Endothelial cell of umbilical vein (primary cell): ENCODE data around the gene ZPLD1. TPM values are rescaled to one million over a fixed set of nuclear protein-coding genes. Genes with fewer than 3 reads are reported as not detected.

ENCODE experiments used
- BruUV-seq: library from RNA; stranded (reverse); fragments of 400-500 nt; replicated peaks from 2 replicates; lab custom pipeline; 2021; lab: Mats Ljungman, UMichigan
- CTCF ChIA-PET: fragments of 300-600, 350-600 bp; sonication (Branson Sonifier 250); formaldehyde crosslinking; loops from one replicate; lab custom pipeline; 2021; ENCODE audit warnings: antibody characterized with exemption, inconsistent platforms; lab: Charles Lee
- POLR2A ChIA-PET: fragments of 300-600, 350-600 bp; sonication (Branson Sonifier 250); formaldehyde crosslinking; loops from one replicate; lab custom pipeline; 2021; ENCODE audit warnings: antibody characterized with exemption, inconsistent platforms; lab: Charles Lee
- DNase-seq: peaks from one replicate; pipeline ENCODE4 v3.0.0-alpha.2; 2011; ENCODE audit warnings: low read depth, low spot score
- FAIRE-seq: peaks from 2 replicates; lab custom pipeline; 2011; peaks lifted over from hg19 to GRCh38; lab: Jason Lieb, UNC
- H2AFZ ChIP-seq: 2 replicates; pipeline ENCODE4 v1.6.0; 2012; ENCODE audit warnings: low read depth, low read length, control low read depth, inconsistent platforms
- H3K27ac ChIP-seq: 2 replicates; pipeline ENCODE4 v1.5.1; 2011; ENCODE audit warnings: low read depth, mild to moderate bottlenecking, control low read depth, low read length, moderate library complexity; ENCODE audit not compliant: insufficient read depth
- H3K27me3 ChIP-seq, 2 experiments: 2 replicates each; pipeline versions ENCODE4 v1.6.0 to v1.6.1; 2011; ENCODE audit warnings: low read length in 2 of 2, mixed read lengths in 1 of 2; ENCODE audit not compliant: control insufficient read depth in 2 of 2, insufficient read depth in 2 of 2
- H3K36me3 ChIP-seq, 2 experiments: 2 replicates in 1 of 2; 3 replicates in 1 of 2; pipeline ENCODE4 v1.5.1; 2011; ENCODE audit warnings: low read length in 2 of 2, mild to moderate bottlenecking in 1 of 2, moderate library complexity in 1 of 2; ENCODE audit not compliant: control insufficient read depth in 2 of 2, insufficient read depth in 2 of 2; ENCODE audit errors: extremely low read depth in 1 of 2
- H3K4me1 ChIP-seq: 3 replicates; pipeline ENCODE4 v1.5.1; 2011; ENCODE audit warnings: mild to moderate bottlenecking, low read length; ENCODE audit not compliant: control insufficient read depth, insufficient read depth; ENCODE audit errors: extremely low read depth
- H3K4me2 ChIP-seq: 2 replicates; pipeline ENCODE4 v1.6.1; 2011; ENCODE audit warnings: low read length, control low read depth, mixed read lengths; ENCODE audit not compliant: insufficient read depth
- H3K4me3 ChIP-seq, 3 experiments: fragments of 200-600 bp in 1 of 3; sonication (generic), shearing (Covaris generic) in 1 of 3; replicated peaks in 1 of 3; 2 replicates each; pipeline ENCODE4 v1.5.1; 2011 to 2016; ENCODE audit warnings: control low read depth in 3 of 3, low read length in 3 of 3, mild to moderate bottlenecking in 2 of 3, inconsistent platforms in 1 of 3, low read depth in 1 of 3, moderate library complexity in 1 of 3; ENCODE audit not compliant: insufficient read depth in 1 of 3
- H3K79me2 ChIP-seq: 2 replicates; pipeline ENCODE4 v1.6.0; 2012; ENCODE audit warnings: low read length, inconsistent platforms; ENCODE audit not compliant: control insufficient read depth, insufficient read depth
- H3K9ac ChIP-seq: replicated peaks from 2 replicates; pipeline ENCODE3; 2011; ENCODE audit warnings: low read length, control low read depth; ENCODE audit not compliant: insufficient read depth; ENCODE audit errors: extremely low read depth
- H3K9me1 ChIP-seq: replicated peaks from 3 replicates; pipeline ENCODE4 v1.6.0; 2011; ENCODE audit warnings: mild to moderate bottlenecking, low read length; ENCODE audit not compliant: control insufficient read depth, insufficient read depth; ENCODE audit errors: extremely low read depth
- H3K9me3 ChIP-seq: replicated peaks from 2 replicates; pipeline ENCODE4 v1.5.1; 2012; ENCODE audit warnings: low read length, inconsistent platforms; ENCODE audit not compliant: control insufficient read depth, insufficient read depth
- H4K20me1 ChIP-seq: replicated peaks from 2 replicates; pipeline ENCODE3; 2011; ENCODE audit warnings: mild to moderate bottlenecking, low read length; ENCODE audit not compliant: control insufficient read depth, insufficient read depth; ENCODE audit errors: extremely low read depth
- CTCF ChIP-seq, 2 donors: IDR thresholded peaks; 1 replicate in 1 of 2; 2 replicates in 1 of 2; pipeline ENCODE4 v1.5.1; 2011; ENCODE audit warnings: low read length in 2 of 2, mild to moderate bottlenecking in 2 of 2, moderate library complexity in 2 of 2, control low read depth in 1 of 2, inconsistent platforms in 1 of 2, low read depth in 1 of 2; ENCODE audit not compliant: insufficient read depth in 1 of 2; ENCODE audit errors: extremely low read depth in 1 of 2
- EZH2 ChIP-seq: IDR thresholded peaks from 2 replicates; pipeline ENCODE4 v1.6.1; 2012; ENCODE audit warnings: borderline replicate concordance, low read depth, mild to moderate bottlenecking, moderate library complexity, low read length, inconsistent platforms; ENCODE audit not compliant: severe bottlenecking
- FOS ChIP-seq: IDR thresholded peaks from 2 replicates; pipeline ENCODE4 v1.6.1; 2011; ENCODE audit warnings: mild to moderate bottlenecking, low read length, moderate library complexity, borderline replicate concordance; ENCODE audit not compliant: insufficient read depth
- GATA2 ChIP-seq: IDR thresholded peaks from 2 replicates; pipeline ENCODE4 v1.7.0; 2011; ENCODE audit warnings: low read depth, mild to moderate bottlenecking, moderate library complexity, mixed read lengths, low read length; ENCODE audit not compliant: insufficient read length, insufficient read depth
- JUN ChIP-seq: IDR thresholded peaks from 2 replicates; pipeline ENCODE4 v1.6.1; 2011; ENCODE audit warnings: borderline replicate concordance, low read depth; ENCODE audit not compliant: insufficient read length, insufficient read depth
- MYC ChIP-seq: IDR thresholded peaks from one replicate; pipeline ENCODE4 v1.6.1; 2011; ENCODE audit warnings: mild to moderate bottlenecking, low read depth, low read length
- POLR2A ChIP-seq: IDR thresholded peaks from 2 replicates; pipeline ENCODE4 v1.6.1; 2012; ENCODE audit warnings: low read depth, mild to moderate bottlenecking, control low read depth, low read length
- POLR2AphosphoS5 ChIP-seq: IDR thresholded peaks from 2 replicates; pipeline ENCODE4 v1.6.1; 2012; ENCODE audit warnings: low read depth, mild to moderate bottlenecking, control low read depth, low read length, moderate library complexity; ENCODE audit not compliant: insufficient read depth
- dilution Hi-C: fragments of 300-500 bp; cut with MboI; formaldehyde crosslinking; loops from one replicate; pipeline ENCODE4 v1.15.0; 2019; ENCODE audit warnings: low sequenced_read_pairs; ENCODE audit not compliant: extremely low pct_ligation_motif_present
- intact Hi-C: fragments of 100-400 bp; cut with micrococcal nuclease; formaldehyde crosslinking; loops from one replicate; pipeline ENCODE4 v1.10.0; 2022
- polyA plus RNA-seq, 4 experiments: library from polyadenylated mRNA; depleted of rRNA in 3 of 4; stranded (reverse) in 3 of 4; unstranded in 1 of 4; fragments of >200 nt; gene quantifications; 2 replicates each; pipeline versions ENCODE4 v1.2.1 to v1.2.3, GENCODE V29; 2011 to 2012; ENCODE audit warnings: missing spikeins in 1 of 4
- total RNA-seq: library from RNA; stranded (reverse); gene quantifications from 2 replicates; pipeline ENCODE4 v1.2.3, GENCODE V29; 2021
- TF ChIP-seq, protein P1 (sequence below): IDR thresholded peaks from 2 replicates; pipeline ENCODE4 v1.6.1; 2011; ENCODE audit not compliant: insufficient read depth, insufficient read length

The ZPLD1 gene
- total and polyA plus RNA-seq, 2 donors (not counting 3 experiments of a cell fraction or from before 2014, with no cell fraction given): not detected

- no peak for TF ChIP-seq MYC
- no peak for TF ChIP-seq POLR2A
- no peak for TF ChIP-seq CTCF (IDR thresholded peaks at IDR 0.05; ENCODE audit: extremely low read depth in 1 of 2, insufficient read depth in 1 of 2, low read depth in 1 of 2, low read length in 2 of 2)
- no peak for DNase-seq
- FAIRE-seq: no peak
- POLR2A ChIA-PET: no interaction called here
- no peak overlapping the region for H3K4me3 ChIP-seq
- CTCF ChIA-PET: interaction anchor here (1.5 kb wide), 2 partner anchors 296 to 300 kb away, joined by 5 to 7 read pairs; no protein-coding TSS in a partner anchor
- H3K9me3 ChIP-seq: no peaks in the 10 kb centered on the region
- no peak overlapping the region for H2AFZ ChIP-seq
- no TSS peak for BruUV-seq
- no peak overlapping the region for H3K4me2 ChIP-seq
- H3K27me3 ChIP-seq: peaks cover 3 to 15% of the 10 kb centered on the region in 2 experiments
- no peak overlapping the region for H3K27ac ChIP-seq
- no peaks in the 10 kb centered on the region for H3K9me1 ChIP-seq
- no peaks in the 10 kb centered on the region for H4K20me1 ChIP-seq
- H3K79me2 ChIP-seq: no peaks in the 10 kb centered on the region
- no peak overlapping the region for H3K9ac ChIP-seq
- intact Hi-C loops (no loop called here), dilution Hi-C loops (no loop called here)
- no peaks in the 10 kb centered on the region for H3K4me1 ChIP-seq
- no peaks in the 10 kb centered on the region for H3K36me3 ChIP-seq
Observed at GRCh38 chr3:102525624-102526023, 90.8 kb downstream of the ZPLD1 start.

DNA sequence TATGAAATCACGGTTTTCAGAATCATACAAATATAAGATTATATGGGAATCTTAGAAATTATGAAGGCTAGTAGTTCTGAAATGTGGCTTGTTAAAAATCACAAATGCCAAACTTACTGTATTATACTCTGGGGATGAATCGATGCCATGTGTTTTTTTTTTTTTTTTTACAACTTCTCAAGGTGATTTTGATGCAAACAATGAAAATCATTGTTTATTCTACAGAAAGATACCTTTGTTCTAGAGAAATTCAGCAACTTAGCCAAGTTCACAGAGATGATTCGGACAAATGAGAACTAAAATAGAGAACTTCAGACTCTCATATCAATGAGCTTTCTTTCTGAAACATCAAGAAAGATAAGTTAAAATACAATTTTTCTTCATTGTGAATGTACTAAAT is 92.0 kb downstream of the ZPLD1 start:
- dilution Hi-C loops: no loop called here
- Histone ChIP-seq H3K4me3 (no peak overlapping the region), H3K9me3 (no peaks in the 10 kb centered on the region), H3K36me3 (no peaks in the 10 kb centered on the region), H3K4me1 (no peaks in the 10 kb centered on the region), H3K79me2 (no peaks in the 10 kb centered on the region), H4K20me1 (no peaks in the 10 kb centered on the region), H3K27me3 (peaks cover 3 to 15% of the 10 kb centered on the region in 2 experiments), H3K27ac (no peak overlapping the region), H3K9me1 (no peaks in the 10 kb centered on the region), H3K4me2 (no peak overlapping the region), H3K9ac (no peak overlapping the region), H2AFZ (no peak overlapping the region)
- TF ChIP-seq MYC (no peak), POLR2AphosphoS5 (no peak), FOS (no peak), CTCF (IDR thresholded peaks at IDR 0.05; ENCODE audit: extremely low read depth in 1 of 2, insufficient read depth in 1 of 2, low read depth in 1 of 2, low read length in 2 of 2) (no peak), GATA2 (no peak), JUN (no peak), POLR2A (no peak), EZH2 (no peak)
- TF ChIP-seq, protein P1, sequence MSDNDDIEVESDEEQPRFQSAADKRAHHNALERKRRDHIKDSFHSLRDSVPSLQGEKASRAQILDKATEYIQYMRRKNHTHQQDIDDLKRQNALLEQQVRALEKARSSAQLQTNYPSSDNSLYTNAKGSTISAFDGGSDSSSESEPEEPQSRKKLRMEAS: no peak
- ChIA-PET CTCF (interaction anchor here (1.0 to 6.0 kb wide), 3 partner anchors 10 to 298 kb away, joined by 3 to 58 read pairs (median 5); no protein-coding TSS in a partner anchor), POLR2A (no interaction called here)
- intact Hi-C loops: no loop called here
- DNase-seq (no peak), FAIRE-seq (no peak)
- no TSS peak for BruUV-seq
